ENCODE measurements around the gene PRKCA. TPM values are rescaled to one million over a fixed set of nuclear protein-coding genes. Genes with fewer than 3 reads are reported as not detected.

Gene PRKCA
- total and polyA plus RNA-seq, 9 of the 15 experiments (the other 6 are each of a cell fraction or from before 2014, with no cell fraction given) = 3.2 to 33.0 (median 17.8) TPM

DNA sequence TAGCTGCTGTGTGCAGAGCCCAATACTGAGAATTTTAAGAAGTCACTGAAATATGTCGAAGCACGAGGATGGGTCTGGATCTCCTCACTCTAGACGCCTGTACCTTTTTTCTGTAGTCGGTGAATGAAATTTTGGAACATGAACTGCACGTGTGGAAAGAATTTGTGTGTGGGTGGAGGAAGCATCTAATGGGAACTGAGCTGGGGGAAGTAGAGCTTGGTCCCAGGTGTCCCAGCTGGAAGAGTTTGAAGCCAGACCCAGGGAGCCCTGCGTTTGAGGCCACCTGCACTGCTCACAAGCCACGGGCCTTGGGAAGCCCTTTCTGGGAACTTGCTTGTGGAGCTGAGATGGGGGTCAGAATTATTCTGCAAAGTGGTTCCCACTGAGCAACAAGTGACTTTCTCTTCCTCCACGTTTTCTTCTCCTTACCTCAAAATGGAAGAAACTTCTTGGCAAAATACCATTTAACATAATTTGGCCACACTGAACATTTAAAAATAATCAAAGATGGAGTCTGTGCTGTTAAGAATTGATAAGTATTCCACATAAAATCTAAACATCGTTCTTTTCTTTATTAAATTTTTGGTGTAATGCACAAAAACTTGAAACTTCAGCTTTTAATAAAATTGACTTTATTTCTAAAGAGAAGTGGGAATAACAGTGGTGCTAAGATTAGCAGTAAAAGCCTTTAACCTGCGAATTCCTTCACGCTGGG is 163.8 kb downstream of the PRKCA start (continued):
- TF ChIP-seq, protein P1, sequence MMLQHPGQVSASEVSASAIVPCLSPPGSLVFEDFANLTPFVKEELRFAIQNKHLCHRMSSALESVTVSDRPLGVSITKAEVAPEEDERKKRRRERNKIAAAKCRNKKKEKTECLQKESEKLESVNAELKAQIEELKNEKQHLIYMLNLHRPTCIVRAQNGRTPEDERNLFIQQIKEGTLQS (IDR thresholded peaks at IDR 0.05) = no peak
- TF ChIP-seq, protein P1 (CRISPR knock-in tag; conservative IDR thresholded peaks at IDR 0.05) = no peak
- TF ChIP-seq, protein P2, sequence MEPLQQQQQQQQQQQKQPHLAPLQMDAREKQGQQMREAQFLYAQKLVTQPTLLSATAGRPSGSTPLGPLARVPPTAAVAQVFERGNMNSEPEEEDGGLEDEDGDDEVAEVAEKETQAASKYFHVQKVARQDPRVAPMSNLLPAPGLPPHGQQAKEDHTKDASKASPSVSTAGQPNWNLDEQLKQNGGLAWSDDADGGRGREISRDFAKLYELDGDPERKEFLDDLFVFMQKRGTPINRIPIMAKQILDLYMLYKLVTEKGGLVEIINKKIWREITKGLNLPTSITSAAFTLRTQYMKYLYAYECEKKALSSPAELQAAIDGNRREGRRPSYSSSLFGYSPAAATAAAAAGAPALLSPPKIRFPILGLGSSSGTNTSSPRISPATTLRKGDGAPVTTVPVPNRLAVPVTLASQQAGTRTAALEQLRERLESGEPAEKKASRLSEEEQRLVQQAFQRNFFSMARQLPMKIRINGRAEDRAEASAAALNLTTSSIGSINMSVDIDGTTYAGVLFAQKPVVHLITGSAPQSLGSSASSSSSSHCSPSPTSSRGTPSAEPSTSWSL (CRISPR knock-in tag; IDR thresholded peaks at IDR 0.05; ENCODE audit: borderline replicate concordance) = no peak
- TF ChIP-seq HOXB6 (CRISPR knock-in tag; IDR thresholded peaks at IDR 0.05; ENCODE audit: borderline replicate concordance) (no peak), ZFP30 (CRISPR knock-in tag; IDR thresholded peaks at IDR 0.05; ENCODE audit: borderline replicate concordance) (no peak), ZNF140 (CRISPR knock-in tag; IDR thresholded peaks at IDR 0.05) (no peak), SRSF3 (IDR thresholded peaks at IDR 0.05; ENCODE audit: insufficient read depth, low read length) (no peak), ZNF766 (CRISPR knock-in tag; conservative IDR thresholded peaks at IDR 0.05) (0 out of 2 replicates have a peak, but pooled peaks have one; percentile 26), NRF1 (conservative IDR thresholded peaks at IDR 0.05 in 1 of 2, IDR thresholded peaks at IDR 0.05 in 1 of 2) (no peak), ZNF408 (CRISPR knock-in tag; IDR thresholded peaks at IDR 0.05; ENCODE audit: low read depth) (no peak), ZNF695 (CRISPR knock-in tag; IDR thresholded peaks at IDR 0.05) (no peak), ZNF253 (CRISPR knock-in tag; conservative IDR thresholded peaks at IDR 0.05) (no peak), TCFL5 (CRISPR knock-in tag; conservative IDR thresholded peaks at IDR 0.05) (no peak), PCBP1 (IDR thresholded peaks at IDR 0.05; ENCODE audit: low read depth, low read length, poor library complexity, severe bottlenecking) (no peak), RBFOX2 (IDR thresholded peaks at IDR 0.05; ENCODE audit: low read depth, low read length) (no peak), U2AF2 (optimal IDR thresholded peaks at IDR 0.05; ENCODE audit: low read depth, low read length) (no peak), NCOA2 (IDR thresholded peaks at IDR 0.05; ENCODE audit: partially characterized antibody in 2 of 2) (no peak), ZNF347 (CRISPR knock-in tag; IDR thresholded peaks at IDR 0.05; ENCODE audit: low read depth) (no peak), HNRNPLL (IDR thresholded peaks at IDR 0.05; ENCODE audit: low read depth, low read length, poor library complexity, severe bottlenecking) (no peak), ARID1B (IDR thresholded peaks at IDR 0.05) (no peak)
- TF ChIP-seq, protein P3, sequence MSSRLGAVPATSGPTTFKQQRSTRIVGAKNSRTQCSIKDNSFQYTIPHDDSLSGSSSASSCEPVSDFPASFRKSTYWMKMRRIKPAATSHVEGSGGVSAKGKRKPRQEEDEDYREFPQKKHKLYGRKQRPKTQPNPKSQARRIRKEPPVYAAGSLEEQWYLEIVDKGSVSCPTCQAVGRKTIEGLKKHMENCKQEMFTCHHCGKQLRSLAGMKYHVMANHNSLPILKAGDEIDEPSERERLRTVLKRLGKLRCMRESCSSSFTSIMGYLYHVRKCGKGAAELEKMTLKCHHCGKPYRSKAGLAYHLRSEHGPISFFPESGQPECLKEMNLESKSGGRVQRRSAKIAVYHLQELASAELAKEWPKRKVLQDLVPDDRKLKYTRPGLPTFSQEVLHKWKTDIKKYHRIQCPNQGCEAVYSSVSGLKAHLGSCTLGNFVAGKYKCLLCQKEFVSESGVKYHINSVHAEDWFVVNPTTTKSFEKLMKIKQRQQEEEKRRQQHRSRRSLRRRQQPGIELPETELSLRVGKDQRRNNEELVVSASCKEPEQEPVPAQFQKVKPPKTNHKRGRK (tag; IDR thresholded peaks at IDR 0.05) = no peak
- TF ChIP-seq, protein P4, sequence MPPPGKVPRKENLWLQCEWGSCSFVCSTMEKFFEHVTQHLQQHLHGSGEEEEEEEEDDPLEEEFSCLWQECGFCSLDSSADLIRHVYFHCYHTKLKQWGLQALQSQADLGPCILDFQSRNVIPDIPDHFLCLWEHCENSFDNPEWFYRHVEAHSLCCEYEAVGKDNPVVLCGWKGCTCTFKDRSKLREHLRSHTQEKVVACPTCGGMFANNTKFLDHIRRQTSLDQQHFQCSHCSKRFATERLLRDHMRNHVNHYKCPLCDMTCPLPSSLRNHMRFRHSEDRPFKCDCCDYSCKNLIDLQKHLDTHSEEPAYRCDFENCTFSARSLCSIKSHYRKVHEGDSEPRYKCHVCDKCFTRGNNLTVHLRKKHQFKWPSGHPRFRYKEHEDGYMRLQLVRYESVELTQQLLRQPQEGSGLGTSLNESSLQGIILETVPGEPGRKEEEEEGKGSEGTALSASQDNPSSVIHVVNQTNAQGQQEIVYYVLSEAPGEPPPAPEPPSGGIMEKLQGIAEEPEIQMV (tag; conservative IDR thresholded peaks at IDR 0.05; ENCODE audit: low read depth) = peak; percentile 50; the same call in 1 of the 2 replicates

Data from K562 (cell line).